K562 (cell line): ENCODE results near the gene PIGB. TPM values are rescaled to one million over a fixed set of nuclear protein-coding genes. Genes with fewer than 3 reads are reported as not detected.

Source experiments
- CBX1 ChIP-seq: sonication (generic); IDR thresholded peaks from 2 replicates; pipeline ENCODE4 v1.6.1; 2016; ENCODE audit warnings: antibody characterized with exemption, low read depth, mild to moderate bottlenecking
- CHD2 ChIP-seq: IDR thresholded peaks from 2 replicates; pipeline ENCODE4 v1.6.1; 2011; ENCODE audit warnings: low read depth, low read length
- E2F1 ChIP-seq: sonication (generic); formaldehyde crosslinking; IDR thresholded peaks from 2 replicates; pipeline ENCODE4 v1.8.1; 2023; ENCODE audit warnings: mild to moderate bottlenecking, missing genetic modification reagents, moderate library complexity
- ETV6 ChIP-seq, 3 experiments: fragments of 150-350 bp in 1 of 3; sonication (generic) in 1 of 3; formaldehyde crosslinking in 1 of 3; IDR thresholded peaks; 2 replicates each; pipeline versions ENCODE4 v1.6.1 to v1.8.0; 2014 to 2022; ENCODE audit warnings: borderline replicate concordance in 2 of 3, low read depth in 2 of 3, antibody characterized with exemption in 1 of 3, low read length in 1 of 3, mild to moderate bottlenecking in 1 of 3, missing genetic modification reagents in 1 of 3
- FOXJ2 ChIP-seq: fragments of 200-800 bp; sonication (Bioruptor generic); IDR thresholded peaks from 2 replicates; pipeline ENCODE4 v1.6.1; 2016; ENCODE audit warnings: missing genetic modification characterization, missing compliant biosample characterization
- MBD1 ChIP-seq: fragments of 250-450 bp; sonication (Bioruptor Pico); IDR thresholded peaks from 2 replicates; pipeline ENCODE4 v1.8.0; 2022; ENCODE audit warnings: inconsistent platforms
- NFIC ChIP-seq: fragments of 450-650 bp; IDR thresholded peaks from 2 replicates; pipeline ENCODE4 v1.6.1; 2017; ENCODE audit warnings: mild to moderate bottlenecking, inconsistent platforms
- SNRNP70 ChIP-seq: fragments of 200-400 bp; formaldehyde crosslinking; optimal IDR thresholded peaks from 2 replicates; pipeline ENCODE3; 2017; ENCODE audit warnings: low read depth, low read length
- XRCC3 ChIP-seq: fragments of 450-650 bp; IDR thresholded peaks from 2 replicates; pipeline ENCODE4 v1.6.1; 2017; ENCODE audit warnings: mild to moderate bottlenecking, moderate library complexity
- ZNF217 ChIP-seq: sonication (generic); formaldehyde crosslinking; IDR thresholded peaks from 2 replicates; pipeline ENCODE4 v1.8.0; 2022; ENCODE audit warnings: mild to moderate bottlenecking, missing genetic modification reagents
- ZNF384 ChIP-seq: IDR thresholded peaks from 2 replicates; pipeline ENCODE4 v1.6.1; 2012; ENCODE audit warnings: low read depth, low read length, improper control_type of control experiment
- ZNF561 ChIP-seq: fragments of 450-650 bp; formaldehyde crosslinking; conservative IDR thresholded peaks from 2 replicates; pipeline ENCODE4 v1.4.0; 2020; ENCODE audit warnings: mild to moderate bottlenecking, moderate library complexity
- ZNF592 ChIP-seq: fragments of 450-650 bp; IDR thresholded peaks from 2 replicates; pipeline ENCODE4 v1.6.1; 2017; ENCODE audit warnings: antibody characterized with exemption, mild to moderate bottlenecking
- polyA plus RNA-seq, 8 experiments: library from polyadenylated mRNA; depleted of rRNA in 4 of 8; stranded (reverse) in 5 of 8; unstranded in 3 of 8; fragments of >200 nt; fragmentation: Nextera tagmentation in 2 of 8; fragmentation: Illumina TruSeq in 1 of 8; extraction: Ambion mirVana in 2 of 8; extraction: Trizol in 1 of 8; gene quantifications; 2 replicates each; pipeline versions ENCODE4 v1.2.1 to v1.2.3, GENCODE V29; 2011 to 2014; ENCODE audit warnings: inconsistent platforms in 1 of 8, missing spikeins in 1 of 8
- total RNA-seq, 7 experiments: library from RNA; depleted of rRNA in 6 of 7; stranded (reverse); fragments of >200 nt in 6 of 7; fragmentation: Illumina TruSeq in 2 of 7; extraction: Trizol in 2 of 7; gene quantifications; 2 replicates each; pipeline versions ENCODE4 v1.2.1 to v1.2.3, GENCODE V29; 2011 to 2021; ENCODE audit warnings: low replicate concordance in 1 of 7
- TF ChIP-seq, protein P1 (sequence below): fragments of 250-450 bp; sonication (Bioruptor Pico); IDR thresholded peaks from 2 replicates; pipeline ENCODE4 v1.5.0; 2022; ENCODE audit warnings: mild to moderate bottlenecking
- TF ChIP-seq, protein P2 (sequence below): fragments of 250-450 bp; sonication (Bioruptor Pico); IDR thresholded peaks from 2 replicates; pipeline ENCODE4 v1.4.0; 2020

PIGB gene
- total and polyA plus RNA-seq, 9 of the 15 experiments (the other 6 are each of a cell fraction or from before 2014, with no cell fraction given), result 9.9 to 32.3 (median 18.2) TPM

DNA sequence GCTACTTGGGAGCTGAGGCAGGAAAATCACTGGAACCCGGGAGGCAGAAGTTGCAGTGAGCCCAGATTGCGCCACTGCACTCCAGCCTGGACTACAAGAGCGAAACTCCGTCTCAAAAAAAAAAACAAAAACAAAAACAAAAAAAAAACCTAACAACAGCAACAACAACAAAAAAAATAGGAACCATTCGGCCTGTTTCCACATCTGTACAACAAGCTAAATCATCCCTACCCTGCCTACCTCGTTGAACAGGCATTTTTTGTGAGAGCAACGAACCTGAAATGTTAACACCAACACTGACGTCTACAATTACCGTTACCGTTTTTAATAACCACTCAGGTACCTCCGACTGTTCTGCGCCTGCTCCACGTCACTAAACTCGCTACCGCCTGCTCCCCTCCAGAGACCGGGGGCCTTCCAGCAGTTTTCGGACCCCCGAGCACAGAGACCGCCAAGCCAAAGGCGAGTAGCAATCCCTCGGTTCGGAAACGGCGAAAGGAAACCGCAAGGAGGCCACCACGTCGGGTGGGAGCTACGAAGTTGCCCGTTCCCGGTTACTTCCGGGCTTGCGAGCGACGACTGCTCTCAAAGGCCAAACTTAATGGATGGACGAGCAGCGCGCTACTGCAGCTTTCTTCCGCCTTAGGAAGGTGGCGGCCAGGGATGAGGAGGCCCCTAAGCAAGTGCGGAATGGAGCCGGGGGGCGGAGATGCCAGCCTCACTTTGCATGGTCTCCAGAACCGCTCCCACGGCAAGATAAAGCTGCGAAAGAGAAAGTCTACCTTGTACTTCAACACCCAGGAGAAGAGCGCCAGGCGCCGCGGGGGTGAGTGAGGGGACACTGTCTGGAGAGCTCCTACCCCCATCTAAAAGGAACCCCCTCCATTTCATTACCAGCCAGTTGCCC is at the start of gene PIGB, which contains the start of gene PIGBOS1 (continued):
- TF ChIP-seq, protein P1, sequence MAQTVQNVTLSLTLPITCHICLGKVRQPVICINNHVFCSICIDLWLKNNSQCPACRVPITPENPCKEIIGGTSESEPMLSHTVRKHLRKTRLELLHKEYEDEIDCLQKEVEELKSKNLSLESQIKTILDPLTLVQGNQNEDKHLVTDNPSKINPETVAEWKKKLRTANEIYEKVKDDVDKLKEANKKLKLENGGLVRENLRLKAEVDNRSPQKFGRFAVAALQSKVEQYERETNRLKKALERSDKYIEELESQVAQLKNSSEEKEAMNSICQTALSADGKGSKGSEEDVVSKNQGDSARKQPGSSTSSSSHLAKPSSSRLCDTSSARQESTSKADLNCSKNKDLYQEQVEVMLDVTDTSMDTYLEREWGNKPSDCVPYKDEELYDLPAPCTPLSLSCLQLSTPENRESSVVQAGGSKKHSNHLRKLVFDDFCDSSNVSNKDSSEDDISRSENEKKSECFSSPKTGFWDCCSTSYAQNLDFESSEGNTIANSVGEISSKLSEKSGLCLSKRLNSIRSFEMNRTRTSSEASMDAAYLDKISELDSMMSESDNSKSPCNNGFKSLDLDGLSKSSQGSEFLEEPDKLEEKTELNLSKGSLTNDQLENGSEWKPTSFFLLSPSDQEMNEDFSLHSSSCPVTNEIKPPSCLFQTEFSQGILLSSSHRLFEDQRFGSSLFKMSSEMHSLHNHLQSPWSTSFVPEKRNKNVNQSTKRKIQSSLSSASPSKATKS (CRISPR knock-in tag), result peak; percentile 10; the same call in 1 of the 2 replicates
- TF ChIP-seq XRCC3 (no peak), ZNF217 (CRISPR knock-in tag) (no peak), ZNF561 (CRISPR knock-in tag) (no peak), ETV6 (IDR thresholded peaks at IDR 0.05; ENCODE audit: borderline replicate concordance in 1 of 2, low read depth in 2 of 2, low read length in 1 of 2) (no peak; a peak in 1 of 4 replicates), ETV6 (CRISPR knock-in tag; IDR thresholded peaks at IDR 0.05; ENCODE audit: borderline replicate concordance) (no peak), ZNF592 (no peak; the same call in 1 of the 2 replicates), ZNF384 (no peak; the same call in 1 of the 2 replicates), SNRNP70 (no peak), CBX1 (no peak), MBD1 (CRISPR knock-in tag) (no peak), NFIC (peak; percentile 73), CHD2 (peak; percentile 25; the same call in 1 of the 2 replicates), E2F1 (CRISPR knock-in tag) (0 out of 2 replicates have a peak, but pooled peaks have one; percentile 56), FOXJ2 (tag) (0 out of 2 replicates have a peak, but pooled peaks have one; percentile 43)
- TF ChIP-seq, protein P2, sequence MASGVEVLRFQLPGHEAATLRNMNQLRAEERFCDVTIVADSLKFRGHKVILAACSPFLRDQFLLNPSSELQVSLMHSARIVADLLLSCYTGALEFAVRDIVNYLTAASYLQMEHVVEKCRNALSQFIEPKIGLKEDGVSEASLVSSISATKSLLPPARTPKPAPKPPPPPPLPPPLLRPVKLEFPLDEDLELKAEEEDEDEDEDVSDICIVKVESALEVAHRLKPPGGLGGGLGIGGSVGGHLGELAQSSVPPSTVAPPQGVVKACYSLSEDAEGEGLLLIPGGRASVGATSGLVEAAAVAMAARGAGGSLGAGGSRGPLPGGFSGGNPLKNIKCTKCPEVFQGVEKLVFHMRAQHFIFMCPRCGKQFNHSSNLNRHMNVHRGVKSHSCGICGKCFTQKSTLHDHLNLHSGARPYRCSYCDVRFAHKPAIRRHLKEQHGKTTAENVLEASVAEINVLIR (CRISPR knock-in tag), result no peak
